Hematopoietic multipotent progenitor cell treated with erythropoietin and hydrocortisone succinate and interleukin-3 and kit ligand, for 6 days (in vitro differentiated cells): ENCODE results near the gene FAM20C.
"Not testable (repeated sequence)": the region's sequence is repeated elsewhere in the genome, so short reads cannot be mapped to it uniquely, and the experiment has no call there.

Source experiments
- DNase-seq: peaks from one replicate; pipeline ENCODE4 v3.0.0-alpha.2; 2015

The FAM20C gene

DNA sequence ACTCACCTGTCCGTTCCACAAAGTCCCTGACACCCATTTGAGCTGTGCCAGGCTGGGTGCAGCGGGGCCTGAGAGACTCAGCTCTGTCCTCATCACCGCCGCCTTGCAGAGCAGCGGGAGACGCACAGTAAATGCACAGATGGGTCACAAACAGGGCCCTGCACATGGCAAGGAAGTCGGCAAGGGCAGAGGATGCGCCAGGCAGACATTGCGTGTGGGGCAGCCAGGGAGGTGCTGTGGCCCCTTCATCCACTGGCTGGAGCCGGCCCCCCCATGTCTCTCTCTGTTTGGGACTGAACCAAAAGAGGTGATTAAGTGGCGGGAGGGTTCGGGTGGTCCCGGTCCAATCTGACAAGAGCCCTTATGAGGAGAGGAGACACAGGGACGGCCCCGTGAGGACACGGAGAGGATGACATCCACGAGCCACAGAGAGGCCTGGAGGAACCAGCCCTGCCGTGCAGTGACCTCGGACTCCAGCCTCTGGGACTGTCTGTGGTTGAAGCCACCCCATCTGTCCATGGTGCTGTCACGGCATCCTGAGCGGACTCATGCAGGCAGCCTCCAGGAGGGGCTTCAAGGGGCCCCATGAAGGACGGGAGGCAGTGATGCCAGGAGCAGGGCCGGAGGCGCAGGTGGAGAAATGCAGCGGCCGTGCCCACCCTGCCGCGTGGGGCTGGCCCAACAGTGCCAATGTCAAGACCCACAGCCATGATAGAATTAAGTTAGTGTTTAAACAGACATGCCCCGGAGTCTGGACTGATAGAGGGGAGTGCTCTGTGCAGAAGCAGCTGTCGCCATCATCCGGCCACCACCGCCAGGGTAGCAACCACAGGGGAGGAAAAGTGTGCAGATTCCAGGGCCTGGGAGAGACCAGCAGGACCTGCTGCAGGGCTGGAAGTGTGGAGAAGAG lies 69.2 kb downstream of the FAM20C start:
- DNase-seq = no peak

DNA sequence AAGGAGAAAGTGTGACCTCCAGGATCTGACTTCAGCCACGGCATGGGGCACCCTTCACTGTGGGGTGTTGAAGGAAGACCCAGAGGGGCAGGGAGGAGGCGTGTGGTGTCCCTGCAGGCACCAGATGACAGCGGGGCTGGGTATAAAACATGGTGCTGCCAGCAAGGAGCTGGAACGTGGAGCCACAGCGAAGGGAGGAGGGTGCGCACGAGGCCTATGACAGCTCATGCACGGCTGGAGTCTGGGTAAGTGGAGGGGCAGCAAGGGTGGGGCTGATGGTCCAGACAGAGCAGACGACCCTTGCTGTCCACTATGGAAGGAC lies 69.8 kb downstream of the FAM20C start:
- no peak for DNase-seq

DNA sequence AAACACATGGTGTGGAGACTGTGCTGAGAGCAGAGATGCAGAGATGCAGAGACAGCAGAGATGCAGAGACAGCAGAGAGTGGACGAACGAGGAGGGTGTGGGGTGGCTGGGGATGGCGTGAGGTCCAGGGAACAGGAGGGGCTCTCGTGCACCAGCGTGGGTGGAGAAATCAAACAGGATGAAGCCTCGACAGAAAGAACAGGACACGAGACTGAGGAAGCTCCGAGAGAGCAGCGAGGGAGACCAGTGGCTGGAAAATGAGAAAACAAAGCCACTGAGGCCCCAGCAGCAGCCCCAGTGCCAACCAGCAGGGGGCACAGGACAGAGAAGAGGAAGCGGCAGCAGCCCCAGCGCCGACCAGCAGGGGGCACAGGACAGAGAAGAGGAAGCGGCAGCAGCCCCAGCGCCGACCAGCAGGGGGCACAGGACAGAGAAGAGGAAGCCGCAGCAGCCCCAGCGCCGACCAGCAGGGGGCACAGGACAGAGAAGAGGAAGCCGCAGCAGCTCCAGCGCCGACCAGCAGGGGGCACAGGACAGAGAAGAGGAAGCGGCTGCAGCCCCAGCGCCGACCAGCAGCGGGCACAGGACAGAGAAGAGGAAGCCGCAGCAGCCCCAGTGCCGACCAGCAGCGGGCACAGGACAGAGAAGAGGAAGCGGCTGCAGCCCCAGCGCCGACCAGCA lies 70.4 kb downstream of the FAM20C start:
- not testable (repeated sequence) for DNase-seq

DNA sequence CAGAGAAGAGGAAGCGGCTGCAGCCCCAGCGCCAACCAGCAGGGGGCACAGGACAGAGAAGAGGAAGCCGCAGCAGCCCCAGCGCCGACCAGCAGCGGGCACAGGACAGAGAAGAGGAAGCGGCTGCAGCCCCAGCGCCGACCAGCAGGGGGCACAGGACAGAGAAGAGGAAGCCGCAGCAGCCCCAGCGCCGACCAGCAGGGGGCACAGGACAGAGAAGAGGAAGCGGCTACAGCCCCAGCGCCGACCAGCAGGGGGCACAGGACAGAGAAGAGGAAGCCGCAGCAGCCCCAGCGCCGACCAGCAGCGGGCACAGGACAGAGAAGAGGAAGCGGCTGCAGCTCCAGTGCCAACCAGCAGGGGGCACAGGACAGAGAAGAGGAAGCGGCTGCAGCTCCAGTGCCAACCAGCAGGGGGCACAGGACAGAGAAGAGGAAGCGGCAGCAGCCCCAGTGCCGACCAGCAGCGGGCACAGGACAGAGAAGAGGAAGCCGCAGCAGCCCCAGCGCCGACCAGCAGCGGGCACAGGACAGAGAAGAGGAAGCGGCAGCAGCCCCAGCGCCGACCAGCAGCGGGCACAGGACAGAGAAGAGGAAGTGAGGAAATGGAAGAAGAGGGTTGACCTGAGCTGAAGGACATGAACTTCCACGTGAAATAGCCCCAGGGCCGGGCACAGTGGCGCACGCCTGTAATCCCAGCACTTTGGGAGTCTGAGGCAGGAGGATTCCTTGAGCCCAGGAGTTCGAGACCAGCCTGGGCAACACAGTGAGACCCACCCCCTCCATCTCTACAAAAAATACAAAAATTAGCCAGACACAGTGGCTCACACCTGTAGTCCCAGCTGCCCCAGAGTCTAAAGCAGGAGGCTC lies 71.3 kb downstream of the FAM20C start:
- DNase-seq = peak; percentile 15

DNA sequence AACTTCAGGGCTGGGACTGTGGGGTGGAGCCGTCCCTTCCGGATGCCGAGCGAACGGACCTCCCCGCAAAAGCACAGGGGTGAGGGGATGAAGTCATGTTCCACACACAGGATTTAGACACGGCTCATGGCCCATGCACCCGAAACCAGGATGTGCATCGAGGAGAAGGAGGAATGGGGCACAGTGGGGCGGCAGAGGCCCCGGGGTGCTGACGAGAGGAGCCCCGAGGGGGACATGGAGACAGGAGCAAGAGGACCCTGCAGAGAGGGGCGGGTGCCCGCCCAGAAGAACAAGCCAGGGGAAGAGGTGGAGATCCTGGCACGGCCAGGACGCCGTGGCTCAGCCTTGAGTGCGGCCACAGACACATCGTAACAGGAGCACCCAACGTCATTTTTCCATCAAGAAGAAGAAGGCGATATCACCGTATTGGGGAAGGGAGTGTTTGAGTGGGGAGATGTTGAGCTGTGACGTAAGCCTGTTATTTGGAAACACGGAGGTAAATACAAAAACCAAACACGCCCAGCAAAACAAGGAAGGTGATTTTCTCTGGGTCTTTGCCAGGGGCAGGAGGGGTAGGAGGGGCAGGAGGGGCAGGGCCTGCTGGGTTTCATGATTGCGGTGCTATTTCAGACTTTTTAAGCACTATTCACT lies 72.3 kb downstream of the FAM20C start:
- no peak for DNase-seq

DNA sequence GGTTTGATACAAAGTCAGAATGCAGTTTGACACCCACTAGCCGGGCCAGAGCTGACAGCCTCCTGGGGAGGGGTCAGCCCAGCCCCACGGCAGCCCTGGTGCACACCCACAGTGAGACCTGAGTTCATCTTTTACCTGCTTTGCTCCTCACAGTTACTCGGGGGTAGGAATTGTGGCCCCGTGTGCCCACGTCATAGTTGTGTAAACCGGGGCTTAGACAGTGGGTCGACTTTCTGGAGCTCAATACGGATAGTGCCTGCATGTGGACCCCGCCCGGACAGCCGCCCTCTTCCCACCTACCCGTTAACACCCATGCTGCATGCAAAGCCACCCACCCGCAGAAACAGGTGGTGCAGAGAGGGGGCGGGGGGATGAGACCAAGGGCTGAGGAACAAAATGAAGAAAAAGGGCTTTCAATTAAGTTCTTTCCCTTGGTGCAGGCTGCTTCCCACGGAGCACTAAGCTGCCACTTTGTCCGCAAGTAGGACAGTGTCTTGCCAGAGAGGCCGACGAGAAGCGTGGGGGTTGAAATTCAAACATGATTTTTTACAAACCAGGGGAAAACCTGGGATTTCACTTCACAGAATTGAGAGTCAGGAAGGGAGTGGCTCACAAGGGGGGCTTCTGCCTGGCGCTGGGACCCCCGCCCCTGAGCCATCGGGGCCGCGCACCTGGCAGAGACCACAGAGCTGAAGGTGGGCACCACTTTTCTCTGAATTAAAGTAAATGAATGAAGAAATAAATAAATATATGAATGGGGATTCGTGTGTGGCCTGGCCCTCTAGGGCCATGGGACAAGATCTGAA lies 73.0 kb downstream of the FAM20C start:
- DNase-seq = no peak

DNA sequence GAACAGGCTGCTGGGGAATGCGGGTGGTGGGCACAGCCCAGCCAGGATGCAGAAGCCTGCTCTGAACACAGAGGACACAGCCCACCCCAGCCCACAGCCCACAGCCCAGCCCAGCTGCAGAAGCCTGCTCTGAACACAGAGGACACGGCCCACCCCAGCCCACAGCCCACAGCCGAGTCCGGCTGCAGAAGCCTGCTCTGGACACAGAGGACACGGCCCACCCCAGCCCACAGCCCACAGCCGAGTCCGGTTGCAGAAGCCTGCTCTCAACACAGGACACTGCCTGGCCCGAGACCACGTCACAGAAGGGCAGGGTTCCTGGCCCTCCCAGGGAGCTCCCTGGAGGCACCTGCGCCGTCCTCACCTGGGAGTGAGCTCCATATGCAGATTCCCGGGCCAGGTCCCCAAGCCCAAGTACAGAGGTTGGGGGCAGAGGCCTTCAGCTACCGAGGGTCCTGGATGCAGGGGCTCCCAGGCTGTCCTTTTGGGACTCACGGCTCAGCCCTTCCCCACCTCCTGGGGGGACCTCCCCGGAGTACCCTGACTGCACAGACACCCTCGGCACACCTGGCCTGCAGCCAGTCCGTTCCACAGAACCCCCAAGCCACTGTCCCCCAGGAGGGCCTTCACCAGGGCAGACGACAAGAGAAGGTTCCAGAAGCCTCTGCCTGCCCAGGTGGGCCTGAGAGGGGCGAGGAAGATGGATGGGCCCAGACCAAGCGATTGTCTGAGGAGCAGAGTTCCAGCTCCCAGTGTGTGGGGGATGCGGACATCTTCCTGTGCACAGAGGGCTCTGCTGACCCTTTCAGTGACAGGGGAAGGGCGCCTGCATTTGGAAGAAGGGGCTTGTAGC lies 73.9 kb downstream of the FAM20C start:
- no peak for DNase-seq

DNA sequence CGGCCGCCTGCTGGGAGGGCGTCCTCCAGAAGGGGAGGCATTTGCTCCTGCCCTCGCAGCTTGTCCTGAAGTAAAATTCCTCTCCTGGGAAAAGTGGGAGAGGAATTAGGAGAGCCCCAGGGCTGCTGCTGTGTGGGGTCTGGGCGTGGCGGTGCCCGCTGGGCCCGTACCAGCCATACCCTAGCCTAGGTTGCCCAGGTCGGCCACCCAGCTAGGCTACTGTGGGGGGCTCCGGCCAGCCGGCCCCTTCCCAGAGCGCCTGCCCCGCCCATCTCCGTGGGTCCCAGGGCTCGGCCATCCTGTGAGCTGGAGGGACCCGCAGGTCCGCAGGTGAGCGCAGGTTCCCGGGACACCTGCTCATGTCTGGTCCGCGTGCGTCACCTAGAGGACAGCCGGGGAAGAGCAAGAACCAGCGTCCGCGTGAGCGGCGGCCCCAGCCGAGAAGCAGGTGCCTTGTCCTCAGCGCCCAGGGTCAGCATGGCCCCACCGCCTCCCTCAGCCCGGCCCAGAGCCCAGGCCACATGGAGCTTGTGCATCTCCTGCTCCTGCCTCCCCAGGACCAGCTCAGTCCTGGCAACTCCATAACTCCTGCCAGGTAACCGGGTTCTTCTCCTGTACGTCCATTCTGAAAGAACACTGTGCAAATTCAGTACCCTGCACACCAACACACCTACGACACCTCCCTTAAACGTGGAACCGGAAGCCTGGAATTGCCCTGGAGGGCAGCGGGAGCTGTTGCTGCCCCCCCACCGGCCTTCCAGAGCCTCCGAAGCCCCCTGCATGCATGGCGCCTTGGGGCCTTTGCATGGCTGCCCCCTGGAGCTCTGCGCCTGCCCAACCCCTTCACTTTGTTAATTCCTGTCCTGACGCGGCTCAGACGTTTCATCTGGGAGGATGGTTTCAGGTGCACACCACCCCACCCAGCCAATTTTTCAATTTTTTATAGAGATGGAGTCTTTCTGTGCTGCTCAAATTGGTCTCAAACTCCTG lies 74.8 kb downstream of the FAM20C start:
- DNase-seq = no peak

DNA sequence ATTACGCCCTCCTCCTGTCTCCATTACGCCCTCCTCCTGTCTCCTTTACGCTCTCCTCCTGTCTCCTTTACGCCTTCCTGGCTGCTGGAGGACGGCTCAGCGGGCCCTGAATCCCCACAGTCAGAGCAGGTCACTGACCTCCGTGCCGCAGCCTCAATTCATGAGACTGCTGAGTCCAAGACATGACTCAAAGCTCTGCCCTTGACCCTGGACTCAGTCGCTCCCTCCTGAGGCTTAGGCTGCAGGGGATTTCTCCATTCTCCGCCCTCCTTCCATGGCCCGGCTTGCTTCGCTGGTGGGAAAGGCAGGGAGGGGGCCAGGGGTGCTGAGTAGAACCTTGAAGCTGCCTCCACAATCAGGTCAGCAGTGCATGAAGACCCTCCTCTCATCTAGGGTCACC lies 76.6 kb downstream of the FAM20C start:
- no peak for DNase-seq

DNA sequence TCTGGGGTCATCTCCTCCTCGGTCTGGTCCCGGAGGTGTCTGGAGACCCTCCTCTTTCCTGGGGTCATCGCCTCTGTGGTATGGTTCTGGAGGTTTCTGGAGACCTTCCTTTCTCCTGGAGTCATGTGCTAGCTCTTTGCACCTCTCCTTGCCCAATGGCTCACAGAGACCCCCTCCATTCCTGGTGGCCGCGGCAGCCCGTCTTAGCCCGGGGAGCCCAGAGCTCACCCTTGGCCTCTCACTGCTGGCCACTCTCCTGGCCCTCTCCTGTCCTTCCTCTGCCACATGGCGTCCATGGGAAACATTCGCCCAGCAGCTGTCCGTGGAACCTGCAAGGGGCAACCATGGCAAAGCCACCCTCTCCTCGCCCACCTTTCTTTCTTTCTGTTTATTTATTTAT lies 77.3 kb downstream of the FAM20C start:
- DNase-seq = no peak

DNA sequence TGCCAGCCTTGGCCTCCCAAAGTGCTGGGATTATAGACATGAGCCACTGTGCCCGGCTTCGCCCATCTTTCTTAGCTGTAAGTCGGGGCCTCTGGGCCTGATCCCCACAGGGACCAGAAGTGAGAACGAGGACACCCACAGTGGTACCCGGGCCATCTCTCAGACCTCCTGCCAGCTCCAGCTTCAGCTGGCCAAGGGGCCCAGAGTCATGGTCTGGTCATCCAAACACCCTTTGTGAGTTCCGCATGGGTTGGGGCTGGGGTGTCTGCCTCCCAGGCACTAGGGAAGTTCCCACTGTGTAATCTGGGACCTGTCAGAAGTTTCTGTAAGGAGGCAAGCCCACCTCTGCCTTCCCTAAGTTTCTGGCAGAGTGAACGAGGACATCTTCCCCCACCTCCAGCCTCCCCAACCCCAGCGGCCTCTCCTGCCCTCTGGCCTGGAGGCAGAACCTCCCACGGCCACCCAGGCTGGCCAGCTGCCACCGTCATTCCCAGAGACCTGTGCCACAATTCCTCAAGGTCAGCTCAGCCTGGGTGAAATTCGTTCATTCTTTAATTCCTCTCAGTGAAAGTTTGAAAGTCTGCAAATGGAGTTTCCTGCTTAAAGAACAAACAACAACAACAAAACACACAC lies 78.1 kb downstream of the FAM20C start:
- no peak for DNase-seq

DNA sequence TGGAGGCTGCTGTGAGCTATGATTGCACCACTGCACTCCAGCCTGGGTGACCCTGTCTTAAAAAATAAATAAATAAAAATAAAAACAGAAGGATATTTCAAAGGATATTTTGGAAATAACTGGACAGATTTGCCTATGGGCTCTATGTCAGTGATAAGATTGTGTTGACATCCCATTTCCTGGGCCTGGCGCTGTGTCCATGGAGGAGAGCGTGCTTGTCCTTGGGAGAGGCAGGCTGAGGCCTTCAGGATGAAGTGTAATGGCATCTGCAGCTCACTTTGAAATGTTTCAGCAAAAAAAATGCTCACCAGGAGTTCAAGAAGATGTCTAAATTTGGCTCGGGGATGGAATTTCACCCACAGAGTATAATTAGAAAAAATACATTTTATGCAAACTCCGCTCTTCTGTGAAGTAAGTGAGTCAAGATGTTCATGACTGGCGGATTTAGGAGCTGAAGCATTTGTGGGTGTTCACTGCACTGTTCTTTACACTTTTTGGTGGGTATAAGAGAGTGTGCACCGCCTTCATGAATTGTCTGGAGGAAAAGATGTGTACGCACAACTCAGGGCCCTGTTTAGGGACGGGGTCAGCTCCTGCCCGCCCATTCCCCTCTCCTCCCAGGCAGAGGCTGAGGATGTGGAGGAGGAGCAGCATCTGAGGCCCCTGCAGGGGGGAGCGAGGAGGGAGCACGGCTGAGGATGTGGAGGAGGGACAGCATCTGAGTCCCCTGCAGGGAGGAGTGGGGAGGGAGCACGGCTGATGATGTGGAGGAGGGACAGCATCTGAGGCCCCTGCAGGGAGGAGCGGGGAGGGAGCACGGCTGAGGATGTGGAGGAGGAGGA lies 79.1 kb downstream of the FAM20C start:
- no peak for DNase-seq

DNA sequence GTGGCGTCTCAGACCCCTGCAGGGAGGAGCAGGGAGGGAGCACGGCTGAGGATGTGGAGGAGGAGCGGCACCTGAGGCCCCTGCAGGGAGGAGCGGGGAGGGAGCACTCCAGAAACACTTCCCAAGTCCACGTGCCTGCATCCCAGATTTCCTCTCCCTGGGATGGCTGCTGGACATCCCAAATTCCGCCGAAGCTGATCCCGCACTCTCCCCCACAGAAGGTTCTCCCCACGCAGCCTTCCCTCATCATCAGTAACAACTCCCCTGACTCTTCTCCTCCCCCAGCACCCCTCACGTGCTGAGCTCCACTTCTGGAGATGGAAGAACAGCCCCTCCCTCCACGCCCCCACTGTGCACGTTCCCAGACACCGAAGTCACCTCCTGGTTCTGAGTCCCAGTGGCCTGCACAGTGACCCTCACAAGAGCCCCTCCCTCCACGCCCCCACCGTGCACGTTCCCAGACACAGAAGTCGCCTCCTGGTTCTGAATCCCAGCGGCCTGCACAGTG lies 79.8 kb downstream of the FAM20C start:
- DNase-seq = no peak

DNA sequence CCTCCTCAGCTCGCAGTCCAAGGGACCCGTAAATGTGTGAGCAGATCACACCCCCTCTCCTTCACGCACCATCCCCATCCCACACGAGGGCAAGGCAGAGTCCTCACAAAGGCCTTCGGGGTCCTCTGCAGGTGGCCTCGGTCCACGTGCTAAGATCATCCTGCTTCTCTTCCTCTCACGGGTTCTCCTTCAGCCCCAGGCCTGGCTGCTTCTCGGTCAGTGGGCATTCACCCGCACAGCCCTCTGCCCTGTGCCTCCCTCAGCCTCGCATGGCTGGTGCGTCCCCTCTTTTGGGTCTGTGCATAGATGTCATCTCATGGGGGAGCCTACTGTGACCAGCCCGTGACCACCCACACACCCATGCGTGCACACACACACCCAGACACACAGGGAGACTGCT lies 80.3 kb downstream of the FAM20C start:
- DNase-seq = no peak

DNA sequence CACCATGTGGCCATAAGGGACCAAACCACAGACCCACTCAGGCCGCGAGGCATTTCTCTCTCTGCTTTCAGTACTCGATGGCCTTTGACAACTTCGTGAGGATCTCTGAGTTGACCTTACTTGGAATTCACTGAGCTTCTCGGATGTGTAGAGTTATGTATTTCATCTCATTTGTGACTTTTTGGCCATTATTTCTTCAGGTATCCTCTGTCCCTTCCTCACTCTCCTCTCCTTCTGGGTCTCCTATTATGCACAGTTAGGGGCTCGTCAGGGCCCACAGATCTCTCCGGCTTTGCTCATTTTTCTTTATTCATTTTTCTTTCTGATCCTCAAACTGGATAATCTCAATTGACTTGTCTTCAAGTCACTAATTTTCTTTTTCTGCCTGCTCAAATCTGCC lies 81.0 kb downstream of the FAM20C start:
- no peak for DNase-seq

DNA sequence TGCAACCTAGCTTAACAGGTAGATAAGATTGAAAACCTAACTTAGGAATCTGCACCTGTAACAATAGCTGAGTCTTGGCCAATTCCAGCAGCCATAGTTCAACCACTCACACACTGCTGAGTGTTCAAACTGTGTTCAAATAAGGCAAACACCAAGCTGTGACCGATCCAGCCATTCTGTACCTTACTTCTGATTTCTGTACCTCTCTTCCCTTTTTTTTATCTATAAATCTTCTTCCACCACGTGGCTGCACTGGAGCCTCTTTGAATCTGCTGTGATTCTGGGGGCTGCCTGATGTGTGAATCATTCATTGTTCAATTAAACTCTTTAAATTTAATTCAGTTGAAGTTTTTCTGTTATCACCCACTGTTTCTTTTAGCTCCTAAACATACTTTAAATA lies 81.9 kb downstream of the FAM20C start:
- peak; percentile 17 for DNase-seq

DNA sequence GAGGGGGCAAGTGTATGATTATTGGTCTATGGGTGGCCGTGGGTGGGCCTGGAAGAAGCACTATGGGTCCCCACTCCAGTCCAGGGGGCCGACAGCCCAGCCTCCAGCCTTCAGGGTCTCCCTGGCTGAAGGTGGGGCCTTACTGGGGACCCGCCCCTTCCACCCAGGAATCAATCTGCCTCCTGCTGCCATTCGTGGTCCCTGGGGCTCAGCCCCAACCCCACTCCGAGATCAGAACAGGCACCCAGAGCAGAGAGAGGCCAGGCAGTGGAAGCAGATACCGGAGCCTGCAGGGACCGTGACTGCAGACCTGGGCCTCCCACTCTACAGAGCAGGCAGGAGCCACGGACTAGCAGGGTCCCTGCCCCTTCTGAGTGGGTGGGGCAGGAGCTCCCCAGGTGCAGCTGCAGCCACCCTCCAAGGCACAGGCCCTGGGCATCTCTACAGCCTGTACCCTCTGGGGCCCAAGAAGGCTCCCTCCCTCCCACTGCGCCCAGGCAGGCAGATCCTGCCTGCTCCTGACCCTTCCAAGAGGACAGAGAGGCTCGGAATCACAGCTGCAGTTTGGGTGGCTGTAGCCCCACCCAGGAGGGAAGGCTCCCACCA lies 84.0 kb downstream of the FAM20C start:
- DNase-seq = no peak

DNA sequence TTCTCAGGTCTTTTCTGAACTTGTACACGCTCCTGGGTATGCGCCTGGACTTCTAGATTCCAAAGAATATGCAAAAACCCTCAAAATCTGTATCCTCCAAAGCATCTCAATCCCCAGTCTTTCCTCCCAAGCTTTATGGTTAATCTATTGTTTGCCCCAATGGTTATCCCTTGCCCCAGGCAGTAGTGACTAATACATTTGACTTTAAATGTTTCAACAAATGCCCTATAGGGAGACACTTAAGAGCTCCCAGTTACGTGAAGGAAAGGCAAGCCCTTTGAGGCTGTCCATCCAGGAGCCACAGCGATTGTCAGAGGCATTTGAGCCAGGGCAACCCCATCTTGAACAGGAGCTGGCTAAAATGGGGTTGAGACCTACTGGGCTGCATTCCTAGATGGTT lies 84.9 kb downstream of the FAM20C start:
- DNase-seq = no peak
